Liver (tissue), 3 donors: ENCODE data around the gene TBL1X.

ENCODE experiments used
- EGR1 ChIP-seq, 2 donors: IDR thresholded peaks; 2 replicates each; pipeline ENCODE4 v1.6.1; 2016 to 2018; ENCODE audit warnings: antibody characterized with exemption in 2 of 2, low read depth in 2 of 2
- FOXA2 ChIP-seq: IDR thresholded peaks from 2 replicates; pipeline ENCODE4 v1.6.1; 2016; ENCODE audit warnings: antibody characterized with exemption
- GABPA ChIP-seq, 2 donors: IDR thresholded peaks in 1 of 2; conservative IDR thresholded peaks in 1 of 2; 2 replicates each; pipeline ENCODE4 v1.6.1; 2016; ENCODE audit warnings: antibody characterized with exemption in 2 of 2, mild to moderate bottlenecking in 1 of 2, moderate library complexity in 1 of 2
- MAX ChIP-seq: IDR thresholded peaks from 2 replicates; pipeline ENCODE4 v1.6.1; 2016; ENCODE audit warnings: antibody characterized with exemption
- RAD21 ChIP-seq, 2 donors: IDR thresholded peaks; 2 replicates each; pipeline ENCODE4 v1.6.1; 2016; ENCODE audit warnings: antibody characterized with exemption in 2 of 2, mild to moderate bottlenecking in 2 of 2
- SP1 ChIP-seq: IDR thresholded peaks from 2 replicates; pipeline ENCODE4 v1.6.1; 2018; ENCODE audit warnings: antibody characterized with exemption, mild to moderate bottlenecking
- TAF1 ChIP-seq: conservative IDR thresholded peaks from 2 replicates; pipeline ENCODE4 v1.6.1; 2016; ENCODE audit warnings: antibody characterized with exemption, mild to moderate bottlenecking
- YY1 ChIP-seq: IDR thresholded peaks from 2 replicates; pipeline ENCODE4 v1.6.1; 2016; ENCODE audit warnings: antibody characterized with exemption, mild to moderate bottlenecking
- TF ChIP-seq, protein P1 (sequence below): fragments of 150-350 bp; IDR thresholded peaks from 2 replicates; pipeline ENCODE4 v1.5.1; 2017; ENCODE audit warnings: improper control_type of control experiment, low read depth, low read length; ENCODE audit not compliant: missing input control
- TF ChIP-seq, protein P2 (sequence below): IDR thresholded peaks from 2 replicates; pipeline ENCODE4 v1.6.1; 2016; ENCODE audit warnings: antibody characterized with exemption
- TF ChIP-seq, protein P3 (sequence below): IDR thresholded peaks from 2 replicates; pipeline ENCODE4 v1.6.1; 2016; ENCODE audit warnings: antibody characterized with exemption, mild to moderate bottlenecking
- TF ChIP-seq, protein P4 (sequence below): IDR thresholded peaks from 2 replicates; pipeline ENCODE4 v1.6.1; 2016; ENCODE audit warnings: antibody characterized with exemption
- donor health status: healthy.
- donor health status: healthy.

GRCh38 chrX:9662148-9662547, 197.3 kb downstream of the TBL1X start:
- TF ChIP-seq YY1 (no peak), MAX (no peak), RAD21 (IDR thresholded peaks at IDR 0.05) (no peak), GABPA (IDR thresholded peaks at IDR 0.05 in 1 of 2, conservative IDR thresholded peaks at IDR 0.05 in 1 of 2) (no peak), FOXA2 (no peak), EGR1 (IDR thresholded peaks at IDR 0.05; ENCODE audit: low read depth in 2 of 2) (no peak), SP1 (no peak), TAF1 (no peak)
- TF ChIP-seq, protein P1, sequence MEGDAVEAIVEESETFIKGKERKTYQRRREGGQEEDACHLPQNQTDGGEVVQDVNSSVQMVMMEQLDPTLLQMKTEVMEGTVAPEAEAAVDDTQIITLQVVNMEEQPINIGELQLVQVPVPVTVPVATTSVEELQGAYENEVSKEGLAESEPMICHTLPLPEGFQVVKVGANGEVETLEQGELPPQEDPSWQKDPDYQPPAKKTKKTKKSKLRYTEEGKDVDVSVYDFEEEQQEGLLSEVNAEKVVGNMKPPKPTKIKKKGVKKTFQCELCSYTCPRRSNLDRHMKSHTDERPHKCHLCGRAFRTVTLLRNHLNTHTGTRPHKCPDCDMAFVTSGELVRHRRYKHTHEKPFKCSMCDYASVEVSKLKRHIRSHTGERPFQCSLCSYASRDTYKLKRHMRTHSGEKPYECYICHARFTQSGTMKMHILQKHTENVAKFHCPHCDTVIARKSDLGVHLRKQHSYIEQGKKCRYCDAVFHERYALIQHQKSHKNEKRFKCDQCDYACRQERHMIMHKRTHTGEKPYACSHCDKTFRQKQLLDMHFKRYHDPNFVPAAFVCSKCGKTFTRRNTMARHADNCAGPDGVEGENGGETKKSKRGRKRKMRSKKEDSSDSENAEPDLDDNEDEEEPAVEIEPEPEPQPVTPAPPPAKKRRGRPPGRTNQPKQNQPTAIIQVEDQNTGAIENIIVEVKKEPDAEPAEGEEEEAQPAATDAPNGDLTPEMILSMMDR: no peak
- TF ChIP-seq, protein P2, sequence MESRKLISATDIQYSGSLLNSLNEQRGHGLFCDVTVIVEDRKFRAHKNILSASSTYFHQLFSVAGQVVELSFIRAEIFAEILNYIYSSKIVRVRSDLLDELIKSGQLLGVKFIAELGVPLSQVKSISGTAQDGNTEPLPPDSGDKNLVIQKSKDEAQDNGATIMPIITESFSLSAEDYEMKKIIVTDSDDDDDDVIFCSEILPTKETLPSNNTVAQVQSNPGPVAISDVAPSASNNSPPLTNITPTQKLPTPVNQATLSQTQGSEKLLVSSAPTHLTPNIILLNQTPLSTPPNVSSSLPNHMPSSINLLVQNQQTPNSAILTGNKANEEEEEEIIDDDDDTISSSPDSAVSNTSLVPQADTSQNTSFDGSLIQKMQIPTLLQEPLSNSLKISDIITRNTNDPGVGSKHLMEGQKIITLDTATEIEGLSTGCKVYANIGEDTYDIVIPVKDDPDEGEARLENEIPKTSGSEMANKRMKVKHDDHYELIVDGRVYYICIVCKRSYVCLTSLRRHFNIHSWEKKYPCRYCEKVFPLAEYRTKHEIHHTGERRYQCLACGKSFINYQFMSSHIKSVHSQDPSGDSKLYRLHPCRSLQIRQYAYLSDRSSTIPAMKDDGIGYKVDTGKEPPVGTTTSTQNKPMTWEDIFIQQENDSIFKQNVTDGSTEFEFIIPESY: no peak
- TF ChIP-seq, protein P3, sequence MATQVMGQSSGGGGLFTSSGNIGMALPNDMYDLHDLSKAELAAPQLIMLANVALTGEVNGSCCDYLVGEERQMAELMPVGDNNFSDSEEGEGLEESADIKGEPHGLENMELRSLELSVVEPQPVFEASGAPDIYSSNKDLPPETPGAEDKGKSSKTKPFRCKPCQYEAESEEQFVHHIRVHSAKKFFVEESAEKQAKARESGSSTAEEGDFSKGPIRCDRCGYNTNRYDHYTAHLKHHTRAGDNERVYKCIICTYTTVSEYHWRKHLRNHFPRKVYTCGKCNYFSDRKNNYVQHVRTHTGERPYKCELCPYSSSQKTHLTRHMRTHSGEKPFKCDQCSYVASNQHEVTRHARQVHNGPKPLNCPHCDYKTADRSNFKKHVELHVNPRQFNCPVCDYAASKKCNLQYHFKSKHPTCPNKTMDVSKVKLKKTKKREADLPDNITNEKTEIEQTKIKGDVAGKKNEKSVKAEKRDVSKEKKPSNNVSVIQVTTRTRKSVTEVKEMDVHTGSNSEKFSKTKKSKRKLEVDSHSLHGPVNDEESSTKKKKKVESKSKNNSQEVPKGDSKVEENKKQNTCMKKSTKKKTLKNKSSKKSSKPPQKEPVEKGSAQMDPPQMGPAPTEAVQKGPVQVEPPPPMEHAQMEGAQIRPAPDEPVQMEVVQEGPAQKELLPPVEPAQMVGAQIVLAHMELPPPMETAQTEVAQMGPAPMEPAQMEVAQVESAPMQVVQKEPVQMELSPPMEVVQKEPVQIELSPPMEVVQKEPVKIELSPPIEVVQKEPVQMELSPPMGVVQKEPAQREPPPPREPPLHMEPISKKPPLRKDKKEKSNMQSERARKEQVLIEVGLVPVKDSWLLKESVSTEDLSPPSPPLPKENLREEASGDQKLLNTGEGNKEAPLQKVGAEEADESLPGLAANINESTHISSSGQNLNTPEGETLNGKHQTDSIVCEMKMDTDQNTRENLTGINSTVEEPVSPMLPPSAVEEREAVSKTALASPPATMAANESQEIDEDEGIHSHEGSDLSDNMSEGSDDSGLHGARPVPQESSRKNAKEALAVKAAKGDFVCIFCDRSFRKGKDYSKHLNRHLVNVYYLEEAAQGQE: no peak
- TF ChIP-seq, protein P4, sequence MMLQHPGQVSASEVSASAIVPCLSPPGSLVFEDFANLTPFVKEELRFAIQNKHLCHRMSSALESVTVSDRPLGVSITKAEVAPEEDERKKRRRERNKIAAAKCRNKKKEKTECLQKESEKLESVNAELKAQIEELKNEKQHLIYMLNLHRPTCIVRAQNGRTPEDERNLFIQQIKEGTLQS: no peak
